Left renal pelvis (tissue), 4 donors: ENCODE data around the gene STYXL1. TPM values are rescaled to one million over a fixed set of nuclear protein-coding genes. Genes with fewer than 3 reads are reported as not detected.
"Not testable (repeated sequence)": the region's sequence is repeated elsewhere in the genome, so short reads cannot be mapped to it uniquely, and the experiment has no call there.

ENCODE experiments used
- DNase-seq, 4 donors: peaks; one replicate each; pipeline ENCODE4 v3.0.0-alpha.2; 2013; ENCODE audit warnings: low read depth in 4 of 4, low spot score in 3 of 4
- polyA plus RNA-seq, 4 donors: library from polyadenylated mRNA; unstranded; fragments of 120-200 nt; gene quantifications; one replicate each; pipeline ENCODE4 v1.2.1, GENCODE V29; 2013; ENCODE audit not compliant: insufficient read length in 4 of 4

STYXL1 gene
- polyA plus RNA-seq, 4 donors, result 27.3 to 55.3 (median 38.9) TPM

GRCh38 chr7:76066716-76067503 lies 19.1 kb upstream of the STYXL1 start:
- DNase-seq, result no peak

GRCh38 chr7:76065016-76065612 lies 17.3 kb upstream of the STYXL1 start:
- DNase-seq, result no peak

- no peak for DNase-seq
These were observed 16.6 kb upstream of the STYXL1 start for GRCh38 chr7:76064208-76064970.

- DNase-seq, result no peak
These were observed 15.7 kb upstream of the STYXL1 start for GRCh38 chr7:76063525-76063924.

GRCh38 chr7:76063114-76063513 lies 15.3 kb upstream of the STYXL1 start:
- no peak for DNase-seq

- no peak for DNase-seq
These were observed 14.5 kb upstream of the STYXL1 start for GRCh38 chr7:76062254-76062653.

GRCh38 chr7:76060842-76061241 lies 13.0 kb upstream of the STYXL1 start:
- DNase-seq, result no peak

GRCh38 chr7:76058745-76059144 lies 10.9 kb upstream of the STYXL1 start:
- DNase-seq, result not testable (repeated sequence)

- DNase-seq, result no peak
These were observed 10.0 kb upstream of the STYXL1 start for GRCh38 chr7:76057813-76058145.

- DNase-seq, result no peak
These were observed 9.5 kb upstream of the STYXL1 start for GRCh38 chr7:76057103-76057812.

- DNase-seq, result no peak
These were observed 8.4 kb upstream of the STYXL1 start for GRCh38 chr7:76056241-76056640.

GRCh38 chr7:76054123-76055120 lies 6.6 kb upstream of the STYXL1 start:
- DNase-seq, result no peak

- no peak for DNase-seq
These were observed 5.7 kb upstream of the STYXL1 start for GRCh38 chr7:76053461-76053860.

GRCh38 chr7:76052681-76053080 lies 4.9 kb upstream of the STYXL1 start:
- DNase-seq, result not testable (repeated sequence)

- no peak for DNase-seq
These were observed 4.0 kb upstream of the STYXL1 start for GRCh38 chr7:76051840-76052239.

GRCh38 chr7:76050545-76050944 lies 2.7 kb upstream of the STYXL1 start:
- no peak for DNase-seq

GRCh38 chr7:76049295-76049694 lies 1.5 kb upstream of the STYXL1 start:
- DNase-seq, result no peak

GRCh38 chr7:76048668-76048988 lies 828 bp upstream of the STYXL1 start:
- no peak for DNase-seq

- no peak for DNase-seq
These were observed 442 bp downstream of the STYXL1 start for GRCh38 chr7:76047305-76047810.

GRCh38 chr7:76044375-76044865 lies 3.4 kb downstream of the STYXL1 start:
- no peak for DNase-seq
